GM12878 (cell line): ENCODE measurements around the gene DOCK9.

ENCODE experiments used
- ATF2 ChIP-seq: IDR thresholded peaks from 2 replicates; pipeline ENCODE4 v1.6.1; 2012; ENCODE audit warnings: low read length, inconsistent platforms
- CBX3 ChIP-seq: fragments of 200-600 bp; sonication (generic); IDR thresholded peaks from 2 replicates; pipeline ENCODE4 v1.6.1; 2016; ENCODE audit warnings: low read depth, borderline replicate concordance
- CTCF ChIP-seq, 3 experiments: IDR thresholded peaks in 2 of 3; conservative IDR thresholded peaks in 1 of 3; 2 replicates each; pipeline ENCODE4 v1.5.1; 2011; ENCODE audit warnings: low read depth in 3 of 3, low read length in 3 of 3, mild to moderate bottlenecking in 3 of 3, control low read depth in 2 of 3, moderate library complexity in 2 of 3, inconsistent platforms in 1 of 3, mixed read lengths in 1 of 3; ENCODE audit not compliant: control insufficient read depth in 2 of 3, insufficient read depth in 1 of 3; ENCODE audit errors: extremely low read depth in 1 of 3
- EP300 ChIP-seq, 2 experiments: fragments of 150-350 bp in 1 of 2; IDR thresholded peaks; 2 replicates each; pipeline ENCODE4 v1.6.1; 2011 to 2012; ENCODE audit warnings: low read depth in 2 of 2, low read length in 2 of 2, borderline replicate concordance in 1 of 2, improper control_type of control experiment in 1 of 2, inconsistent platforms in 1 of 2; ENCODE audit not compliant: control insufficient read depth in 1 of 2
- MLLT1 ChIP-seq: fragments of 450-650 bp; IDR thresholded peaks from 2 replicates; pipeline ENCODE4 v1.6.1; 2016; ENCODE audit warnings: mild to moderate bottlenecking
- NRF1 ChIP-seq: conservative IDR thresholded peaks from 2 replicates; pipeline ENCODE4 v1.6.1; 2011; ENCODE audit warnings: mild to moderate bottlenecking, low read depth, low read length, improper control_type of control experiment
- PKNOX1 ChIP-seq: fragments of 450-650 bp; IDR thresholded peaks from 2 replicates; pipeline ENCODE4 v1.6.1; 2016; ENCODE audit warnings: mild to moderate bottlenecking
- POLR2AphosphoS5 ChIP-seq: IDR thresholded peaks from 2 replicates; pipeline ENCODE4 v1.6.1; 2011; ENCODE audit warnings: mild to moderate bottlenecking, low read length, inconsistent platforms
- TAF1 ChIP-seq: IDR thresholded peaks from 2 replicates; pipeline ENCODE4 v1.6.1; 2011; ENCODE audit warnings: mild to moderate bottlenecking, low read depth, low read length, borderline replicate concordance

- TF ChIP-seq CTCF (IDR thresholded peaks at IDR 0.05 in 2 of 3, conservative IDR thresholded peaks at IDR 0.05 in 1 of 3; ENCODE audit: control insufficient read depth in 2 of 3, extremely low read depth in 1 of 3, insufficient read depth in 1 of 3, low read depth in 3 of 3, low read length in 3 of 3) (no peak), MLLT1 (no peak), ATF2 (no peak), PKNOX1 (no peak), EP300 (IDR thresholded peaks at IDR 0.05; ENCODE audit: borderline replicate concordance in 1 of 2, control insufficient read depth in 1 of 2, low read depth in 2 of 2, low read length in 2 of 2) (no peak), POLR2AphosphoS5 (no peak), NRF1 (no peak), CBX3 (no peak), TAF1 (no peak)
Measured at GRCh38 chr13:98776644-98777043, 201.2 kb downstream of the DOCK9 start.
